ENCODE measurements around the gene GALNTL6.

Gene GALNTL6

DNA sequence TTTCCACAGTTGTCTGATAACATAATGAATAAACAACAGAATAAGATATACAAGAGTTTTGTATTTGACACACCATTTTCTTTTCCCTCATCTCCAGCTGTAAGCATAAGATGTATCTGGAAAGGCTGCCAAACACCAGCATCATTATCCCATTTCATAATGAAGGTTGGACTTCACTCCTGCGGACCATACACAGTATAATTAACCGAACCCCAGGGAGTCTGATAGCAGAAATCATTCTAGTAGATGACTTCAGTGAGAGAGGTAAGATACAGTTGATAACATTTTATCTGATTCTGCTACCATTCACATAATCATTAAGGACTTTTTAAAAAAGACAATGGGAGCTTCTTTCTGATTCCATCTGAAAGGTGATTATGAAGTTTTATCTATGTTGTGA lies 535.2 kb downstream of the GALNTL6 start:
- no peak for DNase-seq (ENCODE audit: low read depth in 2 of 2)
- TF ChIP-seq, protein P1, sequence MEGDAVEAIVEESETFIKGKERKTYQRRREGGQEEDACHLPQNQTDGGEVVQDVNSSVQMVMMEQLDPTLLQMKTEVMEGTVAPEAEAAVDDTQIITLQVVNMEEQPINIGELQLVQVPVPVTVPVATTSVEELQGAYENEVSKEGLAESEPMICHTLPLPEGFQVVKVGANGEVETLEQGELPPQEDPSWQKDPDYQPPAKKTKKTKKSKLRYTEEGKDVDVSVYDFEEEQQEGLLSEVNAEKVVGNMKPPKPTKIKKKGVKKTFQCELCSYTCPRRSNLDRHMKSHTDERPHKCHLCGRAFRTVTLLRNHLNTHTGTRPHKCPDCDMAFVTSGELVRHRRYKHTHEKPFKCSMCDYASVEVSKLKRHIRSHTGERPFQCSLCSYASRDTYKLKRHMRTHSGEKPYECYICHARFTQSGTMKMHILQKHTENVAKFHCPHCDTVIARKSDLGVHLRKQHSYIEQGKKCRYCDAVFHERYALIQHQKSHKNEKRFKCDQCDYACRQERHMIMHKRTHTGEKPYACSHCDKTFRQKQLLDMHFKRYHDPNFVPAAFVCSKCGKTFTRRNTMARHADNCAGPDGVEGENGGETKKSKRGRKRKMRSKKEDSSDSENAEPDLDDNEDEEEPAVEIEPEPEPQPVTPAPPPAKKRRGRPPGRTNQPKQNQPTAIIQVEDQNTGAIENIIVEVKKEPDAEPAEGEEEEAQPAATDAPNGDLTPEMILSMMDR (IDR thresholded peaks at IDR 0.05; ENCODE audit: low read depth, low read length): no peak
- H3K4me3 ChIP-seq (replicated peaks in 1 of 2; ENCODE audit: low read depth in 2 of 2, low read length in 2 of 2): no peak overlapping the region

DNA sequence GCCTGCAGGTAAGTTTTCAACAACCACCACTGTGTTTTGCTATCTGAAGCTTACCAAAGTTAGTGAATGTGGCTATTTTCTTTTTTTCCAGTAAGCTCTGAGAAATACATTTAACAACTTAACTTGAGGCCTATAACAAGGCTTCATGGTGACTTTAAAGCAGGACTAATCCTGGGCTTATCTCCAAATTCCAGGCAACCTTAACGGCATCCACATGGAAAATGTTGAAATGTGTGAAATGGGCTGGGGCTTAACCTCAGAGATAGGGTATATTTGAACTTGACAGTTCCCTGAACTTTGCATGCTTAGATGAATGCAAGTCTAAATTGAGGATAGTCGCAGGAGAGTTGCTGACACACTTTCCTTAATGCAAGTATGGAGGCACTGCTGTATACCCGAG lies 539.2 kb downstream of the GALNTL6 start:
- DNase-seq (ENCODE audit: low read depth in 2 of 2): no peak
- H3K4me3 ChIP-seq (replicated peaks in 1 of 2; ENCODE audit: low read depth in 2 of 2, low read length in 2 of 2): no peak overlapping the region
- TF ChIP-seq, protein P1 (IDR thresholded peaks at IDR 0.05; ENCODE audit: low read depth, low read length): no peak

DNA sequence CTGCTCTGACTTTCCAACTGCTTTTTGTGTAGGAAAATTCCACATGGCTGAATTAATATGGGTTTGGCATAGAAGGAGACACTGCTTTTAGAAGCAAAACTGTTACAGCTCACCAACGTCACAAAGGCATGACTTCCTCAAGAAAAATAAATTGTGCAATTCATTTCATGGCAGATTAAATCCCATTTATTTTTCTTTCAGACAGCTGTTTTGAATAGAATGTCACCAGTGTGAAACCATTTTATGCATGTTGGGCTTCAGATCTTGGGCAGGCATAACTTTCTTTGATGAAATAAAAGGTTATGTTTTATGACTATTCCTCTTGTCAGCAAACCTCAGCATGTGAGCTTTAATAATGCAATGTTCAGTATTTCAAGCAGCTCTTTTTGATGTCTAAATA lies 542.8 kb downstream of the GALNTL6 start:
- no peak overlapping the region for H3K4me3 ChIP-seq (replicated peaks in 1 of 2; ENCODE audit: low read depth in 2 of 2, low read length in 2 of 2)
- DNase-seq (ENCODE audit: low read depth in 2 of 2): no peak
- TF ChIP-seq, protein P1 (IDR thresholded peaks at IDR 0.05; ENCODE audit: low read depth, low read length): no peak

DNA sequence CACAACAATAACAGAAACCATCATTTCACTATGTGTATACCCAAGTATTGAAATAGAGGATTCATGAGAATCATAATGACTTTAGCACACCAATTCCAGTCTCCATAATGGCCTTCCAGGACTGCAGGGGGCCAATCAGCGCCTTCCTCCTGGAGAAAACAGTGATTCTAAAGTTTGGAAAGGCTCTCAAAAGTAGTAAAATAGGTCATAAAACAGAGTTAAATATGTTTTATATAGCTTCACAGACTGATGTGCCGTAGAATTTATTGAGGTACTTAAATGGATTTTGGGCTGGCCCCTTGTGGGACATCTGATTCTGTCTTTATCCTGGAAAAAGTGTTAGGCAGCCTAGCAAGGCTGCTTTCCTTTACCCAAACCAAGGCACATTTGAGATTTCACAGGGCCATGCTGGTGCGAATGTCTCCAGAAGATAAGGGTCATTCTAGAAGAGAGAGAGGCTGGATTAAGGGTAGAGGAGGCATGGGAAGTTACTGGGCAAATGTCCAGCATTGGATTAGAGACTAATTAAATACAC lies 543.9 kb downstream of the GALNTL6 start:
- TF ChIP-seq, protein P1 (IDR thresholded peaks at IDR 0.05; ENCODE audit: low read depth, low read length): no peak
- DNase-seq (ENCODE audit: low read depth in 2 of 2): no peak
- H3K4me3 ChIP-seq (replicated peaks in 1 of 2; ENCODE audit: low read depth in 2 of 2, low read length in 2 of 2): no peak overlapping the region

DNA sequence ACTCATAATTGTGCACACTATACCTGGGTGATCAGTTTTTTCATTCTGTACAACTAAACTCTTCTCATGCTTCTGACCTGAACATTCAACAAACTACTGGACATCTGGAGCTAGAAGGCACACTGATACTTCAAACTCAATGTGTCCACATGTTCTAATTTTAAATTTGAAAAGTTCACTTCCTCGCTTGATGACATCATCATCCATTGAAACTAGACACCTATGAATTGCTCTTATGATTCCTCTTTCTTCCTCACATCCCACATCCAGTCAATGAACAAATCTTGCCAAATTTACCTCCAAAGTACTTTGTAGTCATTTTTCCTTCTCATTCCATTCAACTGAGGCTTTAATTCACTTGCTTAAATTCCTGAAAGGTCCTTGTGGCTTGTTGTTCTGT lies 549.4 kb downstream of the GALNTL6 start:
- no peak overlapping the region for H3K4me3 ChIP-seq (replicated peaks in 1 of 2; ENCODE audit: low read depth in 2 of 2, low read length in 2 of 2)
- TF ChIP-seq, protein P1 (IDR thresholded peaks at IDR 0.05; ENCODE audit: low read depth, low read length): no peak
- DNase-seq (ENCODE audit: low read depth in 2 of 2): no peak

DNA sequence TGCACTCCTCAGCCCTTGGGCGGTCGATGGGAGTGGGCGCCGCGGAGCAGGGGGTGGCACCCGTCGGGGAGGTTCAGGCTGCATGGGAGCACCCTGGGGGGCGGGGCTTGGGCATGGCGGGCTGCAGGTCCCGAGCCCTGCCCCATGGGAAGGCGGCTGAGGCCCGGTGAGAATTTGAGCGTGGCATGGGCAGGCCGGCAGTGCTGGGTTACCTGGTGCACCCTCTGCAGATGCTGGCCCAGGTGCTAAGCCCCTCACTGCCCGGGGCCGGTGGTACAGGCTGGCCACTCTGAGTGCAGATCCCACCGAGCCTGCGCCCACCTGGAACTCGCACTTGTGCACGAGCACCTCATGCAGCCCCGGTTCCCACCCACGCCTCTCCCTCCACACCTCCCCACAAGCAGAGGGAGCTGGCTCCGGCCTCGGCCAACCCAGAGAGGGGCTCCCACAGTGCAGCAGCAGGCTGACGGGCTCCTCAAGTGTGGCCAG lies 556.3 kb downstream of the GALNTL6 start:
- no peak for DNase-seq (ENCODE audit: low read depth in 2 of 2)
- TF ChIP-seq, protein P1 (IDR thresholded peaks at IDR 0.05; ENCODE audit: low read depth, low read length): no peak
- no peak overlapping the region for H3K4me3 ChIP-seq (replicated peaks in 1 of 2; ENCODE audit: low read depth in 2 of 2, low read length in 2 of 2)

Measured in cardiac fibroblast (primary cell).